ENCODE results near the gene TMEM179B.
"Not testable (repeated sequence)": the region's sequence is repeated elsewhere in the genome, so short reads cannot be mapped to it uniquely, and the experiment has no call there.

GRCh38 chr11:62828130-62828529 is 40.9 kb downstream of the TMEM179B start:
- not testable (repeated sequence) for TF ChIP-seq RAD21 (IDR thresholded peaks at IDR 0.05; ENCODE audit: low read depth); POLR2A (IDR thresholded peaks at IDR 0.05; ENCODE audit: borderline replicate concordance, extremely low read depth, insufficient read depth, insufficient read length)
